ENCODE data around the gene SLC22A2.

The SLC22A2 gene

DNA sequence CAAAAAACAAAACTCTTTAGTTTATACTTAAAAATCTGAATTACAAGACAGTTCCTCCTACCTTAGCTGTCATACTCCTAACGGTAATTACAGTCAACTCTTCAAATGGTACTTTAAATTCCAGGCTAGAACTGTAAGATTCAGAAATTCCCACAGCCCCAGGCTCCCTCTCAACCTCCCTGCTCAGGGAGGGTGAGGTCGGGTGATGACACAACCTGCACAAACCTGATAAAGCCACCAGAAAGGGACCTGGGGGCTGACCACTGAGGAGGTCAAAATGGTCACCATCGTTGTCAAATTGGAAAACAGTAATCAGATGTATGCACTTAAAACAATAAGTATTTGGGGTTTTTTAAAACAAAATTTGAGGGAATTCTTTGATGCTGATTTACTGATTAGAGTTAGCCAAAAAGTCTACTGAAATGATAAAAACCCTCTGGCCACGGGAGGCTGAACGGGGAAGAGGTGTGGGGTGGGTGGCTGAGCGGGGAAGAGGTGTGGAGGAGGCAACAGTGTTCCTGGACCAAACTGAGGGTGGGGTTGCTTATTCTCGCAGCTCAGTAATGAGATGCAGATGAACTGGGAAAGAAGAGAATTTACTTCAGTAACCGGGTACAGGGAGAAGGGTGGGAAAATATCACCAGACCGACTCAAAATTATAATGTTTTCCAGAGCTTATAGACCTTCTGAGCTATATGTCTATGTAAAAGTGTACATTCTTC is 84.7 kb downstream of the SLC22A2 start:
- H4K91ac ChIP-seq (ENCODE audit: low read depth, low read length) = no peak overlapping the region
- H3K79me2 ChIP-seq (ENCODE audit: control insufficient read depth, insufficient read depth, low read length, poor library complexity) = no peaks in the 10 kb centered on the region
- no peak overlapping the region for H3K14ac ChIP-seq (ENCODE audit: low read length)
- no peak overlapping the region for H3K4me2 ChIP-seq (ENCODE audit: low read length)
- H3K9me3 ChIP-seq (ENCODE audit: insufficient read depth, low read depth, low read length) = no peaks in the 10 kb centered on the region
- peaks cover 4 to 6% of the 10 kb centered on the region in 2 experiments for H3K4me1 ChIP-seq (ENCODE audit: control insufficient read depth in 1 of 2, insufficient read depth in 2 of 2, low read length in 2 of 2)
- peak; percentile 54 to 59 for DNase-seq
- no peak overlapping the region for H4K8ac ChIP-seq (ENCODE audit: low read depth, low read length)
- peaks cover 2% of the 10 kb centered on the region for H3K79me1 ChIP-seq (ENCODE audit: low read length)
- no peak overlapping the region for H3K9ac ChIP-seq (ENCODE audit: low read length)
- no CpG with 5 or more reads among the region's 9 CpGs for whole genome bisulfite sequencing (ENCODE audit: extremely low coverage, insufficient coverage, insufficient read length)
- H3K27ac ChIP-seq (ENCODE audit: low read depth, low read length) = no peak overlapping the region
- no peak overlapping the region for H4K12ac ChIP-seq (ENCODE audit: low read depth, low read length)
- no peak overlapping the region for H2AFZ ChIP-seq (ENCODE audit: insufficient read depth, low read length, poor library complexity)
- no peak overlapping the region for H2BK5ac ChIP-seq (ENCODE audit: low read depth, low read length, poor library complexity)
- H2AK5ac ChIP-seq (ENCODE audit: low read length) = no peak overlapping the region
- no peak overlapping the region for H2BK120ac ChIP-seq (ENCODE audit: insufficient read depth, low read length, poor library complexity)
- H3K4ac ChIP-seq (ENCODE audit: low read depth, low read length) = no peak overlapping the region
- H3K4me3 ChIP-seq (ENCODE audit: low read depth, low read length) = no peak overlapping the region
- H3K27me3 ChIP-seq (ENCODE audit: insufficient read depth, low read length) = no peaks in the 10 kb centered on the region
- H3K18ac ChIP-seq (ENCODE audit: low read length) = no peak overlapping the region
- H2BK12ac ChIP-seq (ENCODE audit: low read length) = no peak overlapping the region
- no peak overlapping the region for H3K23ac ChIP-seq (ENCODE audit: low read length)
- no peaks in the 10 kb centered on the region for H3K36me3 ChIP-seq (ENCODE audit: control insufficient read depth in 1 of 2, insufficient read depth in 2 of 2, low read length in 2 of 2)

DNA sequence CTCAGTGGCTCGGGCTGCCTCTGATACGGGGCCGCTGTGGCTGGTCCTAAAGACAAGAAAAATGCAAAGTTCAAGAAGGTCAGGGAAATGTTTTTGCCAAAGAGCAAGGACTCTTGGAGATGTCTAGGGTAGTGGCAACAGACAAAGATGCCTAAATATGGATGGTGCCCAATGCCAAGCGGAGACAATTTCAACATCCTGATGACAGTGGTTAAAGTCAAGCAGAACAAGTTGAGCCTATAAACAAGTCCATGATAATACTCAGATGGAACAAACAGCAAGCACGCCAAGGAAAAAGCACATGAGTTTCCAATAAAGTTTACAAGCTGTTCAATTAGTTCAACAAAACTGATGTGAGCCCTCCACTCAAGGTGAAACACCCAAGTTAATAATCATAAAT is 85.9 kb downstream of the SLC22A2 start:
- H3K4ac ChIP-seq (ENCODE audit: low read depth, low read length) = no peak overlapping the region
- no peak overlapping the region for H2BK5ac ChIP-seq (ENCODE audit: low read depth, low read length, poor library complexity)
- no peaks in the 10 kb centered on the region for H3K9me3 ChIP-seq (ENCODE audit: insufficient read depth, low read depth, low read length)
- H3K79me2 ChIP-seq (ENCODE audit: control insufficient read depth, insufficient read depth, low read length, poor library complexity) = no peaks in the 10 kb centered on the region
- no peaks in the 10 kb centered on the region for H3K36me3 ChIP-seq (ENCODE audit: control insufficient read depth in 1 of 2, insufficient read depth in 2 of 2, low read length in 2 of 2)
- no peak overlapping the region for H2BK120ac ChIP-seq (ENCODE audit: insufficient read depth, low read length, poor library complexity)
- no peak overlapping the region for H2AK5ac ChIP-seq (ENCODE audit: low read length)
- no peaks in the 10 kb centered on the region for H3K27me3 ChIP-seq (ENCODE audit: insufficient read depth, low read length)
- no peak overlapping the region for H4K12ac ChIP-seq (ENCODE audit: low read depth, low read length)
- H2BK12ac ChIP-seq (ENCODE audit: low read length) = no peak overlapping the region
- H3K4me3 ChIP-seq (ENCODE audit: low read depth, low read length) = no peak overlapping the region
- H3K23ac ChIP-seq (ENCODE audit: low read length) = no peak overlapping the region
- no peak overlapping the region for H2AFZ ChIP-seq (ENCODE audit: insufficient read depth, low read length, poor library complexity)
- peaks cover 2% of the 10 kb centered on the region for H3K79me1 ChIP-seq (ENCODE audit: low read length)
- DNase-seq = no peak
- no peak overlapping the region for H4K91ac ChIP-seq (ENCODE audit: low read depth, low read length)
- H3K4me1 ChIP-seq (ENCODE audit: control insufficient read depth in 1 of 2, insufficient read depth in 2 of 2, low read length in 2 of 2) = peaks cover 4 to 6% of the 10 kb centered on the region in 2 experiments
- no peak overlapping the region for H4K8ac ChIP-seq (ENCODE audit: low read depth, low read length)
- H3K4me2 ChIP-seq (ENCODE audit: low read length) = no peak overlapping the region
- H3K27ac ChIP-seq (ENCODE audit: low read depth, low read length) = no peak overlapping the region
- no peak overlapping the region for H3K9ac ChIP-seq (ENCODE audit: low read length)
- H3K18ac ChIP-seq (ENCODE audit: low read length) = no peak overlapping the region
- H3K14ac ChIP-seq (ENCODE audit: low read length) = no peak overlapping the region
- WGBS (ENCODE audit: extremely low coverage, insufficient coverage, insufficient read length) = no CpG with 5 or more reads among the region's 5 CpGs

DNA sequence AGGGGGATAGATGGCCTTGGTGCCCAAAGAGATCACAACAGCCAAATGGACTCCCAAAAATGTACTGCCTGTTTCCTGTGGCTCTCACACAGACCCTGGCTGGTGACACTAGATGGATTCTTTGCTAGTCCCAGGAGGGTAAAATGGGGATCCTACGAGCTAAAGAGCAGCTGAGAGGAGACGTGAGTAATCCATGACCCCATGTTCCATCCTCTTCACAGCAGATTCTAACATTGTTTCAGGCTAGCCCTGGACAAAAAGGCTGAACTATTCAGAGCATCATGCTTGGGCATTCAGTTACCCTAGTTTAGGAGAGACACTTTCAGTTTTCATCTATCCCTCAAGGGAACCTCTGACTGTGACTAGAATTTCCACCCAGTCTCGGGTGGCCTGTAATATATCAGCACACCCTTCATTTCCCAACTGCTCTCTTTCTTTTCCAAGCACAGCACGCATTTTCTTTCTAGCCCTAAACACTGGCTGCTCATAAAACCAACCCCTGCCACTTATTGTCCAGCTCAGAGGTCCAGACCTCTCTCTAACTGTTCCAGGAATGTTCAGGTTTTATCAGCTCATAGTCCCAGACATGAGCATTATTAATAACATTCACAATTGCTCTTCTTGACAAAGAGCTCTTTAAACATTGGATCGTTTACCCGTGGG is 88.5 kb downstream of the SLC22A2 start:
- Histone ChIP-seq H3K4me2 (ENCODE audit: low read length) (no peak overlapping the region), H3K79me1 (ENCODE audit: low read length) (peaks cover 2% of the 10 kb centered on the region), H4K8ac (ENCODE audit: low read depth, low read length) (peak overlapping the region; percentile 55), H3K23ac (ENCODE audit: low read length) (no peak overlapping the region), H2AK5ac (ENCODE audit: low read length) (no peak overlapping the region), H3K14ac (ENCODE audit: low read length) (peak overlapping the region; percentile 32), H2BK12ac (ENCODE audit: low read length) (no peak overlapping the region), H3K27me3 (ENCODE audit: insufficient read depth, low read length) (no peaks in the 10 kb centered on the region), H3K9me3 (ENCODE audit: insufficient read depth, low read depth, low read length) (peaks cover 1% of the 10 kb centered on the region), H2AFZ (ENCODE audit: insufficient read depth, low read length, poor library complexity) (no peak overlapping the region), H2BK120ac (ENCODE audit: insufficient read depth, low read length, poor library complexity) (peak overlapping the region; percentile 52), H3K4ac (ENCODE audit: low read depth, low read length) (no peak overlapping the region), H4K12ac (ENCODE audit: low read depth, low read length) (peak overlapping the region; percentile 18), H3K4me1 (ENCODE audit: control insufficient read depth in 1 of 2, insufficient read depth in 2 of 2, low read length in 2 of 2) (peaks cover 4 to 6% of the 10 kb centered on the region in 2 experiments), H3K4me3 (ENCODE audit: low read depth, low read length) (no peak overlapping the region), H3K36me3 (ENCODE audit: control insufficient read depth in 1 of 2, insufficient read depth in 2 of 2, low read length in 2 of 2) (no peaks in the 10 kb centered on the region), H3K79me2 (ENCODE audit: control insufficient read depth, insufficient read depth, low read length, poor library complexity) (no peaks in the 10 kb centered on the region), H4K91ac (ENCODE audit: low read depth, low read length) (no peak overlapping the region), H3K18ac (ENCODE audit: low read length) (no peak overlapping the region), H3K27ac (ENCODE audit: low read depth, low read length) (no peak overlapping the region), H3K9ac (ENCODE audit: low read length) (no peak overlapping the region), H2BK5ac (ENCODE audit: low read depth, low read length, poor library complexity) (no peak overlapping the region)
- no CpG with 5 or more reads among the region's 6 CpGs for WGBS (ENCODE audit: extremely low coverage, insufficient coverage, insufficient read length)
- DNase-seq = no peak

DNA sequence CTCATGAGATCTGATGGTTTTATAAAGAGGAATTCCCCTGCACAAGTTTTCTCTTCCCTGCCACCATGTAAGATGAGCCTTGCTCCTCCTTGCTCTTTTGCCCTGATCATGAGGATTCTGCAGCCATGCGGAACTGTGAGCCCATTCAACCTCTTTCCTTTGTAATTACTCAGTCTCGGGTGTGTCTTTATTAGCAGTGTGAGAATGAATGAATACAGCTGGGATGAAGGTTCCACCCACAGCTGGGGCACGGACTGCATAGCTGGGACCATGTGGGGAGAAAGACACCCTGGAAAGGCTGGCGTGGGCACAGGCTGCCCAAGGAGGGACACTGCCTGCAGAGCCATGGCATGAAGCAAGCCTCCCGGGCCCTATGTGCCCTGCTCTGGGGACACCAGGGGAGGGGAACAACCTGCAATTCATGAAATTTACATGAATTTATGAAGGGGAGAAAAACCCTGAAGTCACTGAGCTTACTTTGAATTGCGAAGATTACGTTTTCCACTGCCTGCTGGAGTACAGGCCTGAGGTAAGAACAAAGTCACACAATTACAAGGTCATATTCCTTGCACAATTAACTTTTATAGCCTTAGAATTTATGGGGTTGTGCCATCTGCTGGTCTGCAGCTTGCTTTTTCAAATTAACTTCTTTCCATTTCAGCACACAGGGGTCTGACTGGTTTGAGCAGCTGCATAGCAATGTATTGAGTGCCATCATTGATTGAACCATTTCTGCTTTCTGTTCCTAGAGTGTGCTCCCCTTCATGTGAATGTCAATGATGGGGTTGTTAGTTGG is 90.8 kb downstream of the SLC22A2 start:
- Histone ChIP-seq H3K4me2 (ENCODE audit: low read length) (no peak overlapping the region), H3K27me3 (ENCODE audit: insufficient read depth, low read length) (no peaks in the 10 kb centered on the region), H3K4me1 (ENCODE audit: control insufficient read depth in 1 of 2, insufficient read depth in 2 of 2, low read length in 2 of 2) (peaks cover 3 to 4% of the 10 kb centered on the region in 2 experiments), H3K79me1 (ENCODE audit: low read length) (no peaks in the 10 kb centered on the region), H3K14ac (ENCODE audit: low read length) (no peak overlapping the region), H2BK5ac (ENCODE audit: low read depth, low read length, poor library complexity) (no peak overlapping the region), H3K4me3 (ENCODE audit: low read depth, low read length) (no peak overlapping the region), H3K9ac (ENCODE audit: low read length) (no peak overlapping the region), H3K27ac (ENCODE audit: low read depth, low read length) (no peak overlapping the region), H4K12ac (ENCODE audit: low read depth, low read length) (no peak overlapping the region), H3K9me3 (ENCODE audit: insufficient read depth, low read depth, low read length) (peaks cover 1% of the 10 kb centered on the region), H3K36me3 (ENCODE audit: control insufficient read depth in 1 of 2, insufficient read depth in 2 of 2, low read length in 2 of 2) (no peaks in the 10 kb centered on the region), H3K18ac (ENCODE audit: low read length) (no peak overlapping the region), H2AFZ (ENCODE audit: insufficient read depth, low read length, poor library complexity) (no peak overlapping the region), H3K79me2 (ENCODE audit: control insufficient read depth, insufficient read depth, low read length, poor library complexity) (no peaks in the 10 kb centered on the region), H3K23ac (ENCODE audit: low read length) (no peak overlapping the region), H4K8ac (ENCODE audit: low read depth, low read length) (no peak overlapping the region), H3K4ac (ENCODE audit: low read depth, low read length) (no peak overlapping the region), H2BK12ac (ENCODE audit: low read length) (no peak overlapping the region), H2AK5ac (ENCODE audit: low read length) (no peak overlapping the region), H4K91ac (ENCODE audit: low read depth, low read length) (no peak overlapping the region), H2BK120ac (ENCODE audit: insufficient read depth, low read length, poor library complexity) (no peak overlapping the region)
- WGBS (ENCODE audit: extremely low coverage, insufficient coverage, insufficient read length) = no CpG with 5 or more reads among the region's 7 CpGs
- no peak for DNase-seq
